T1000 (cell line): ENCODE results near the gene FALEC.

Source experiments
- DNase-seq: peaks from one replicate; lab custom pipeline; 2025; ENCODE audit warnings: mixed read lengths; lab: John Stamatoyannopoulos, UW

FALEC gene

GRCh38 chr1:150515328-150516049, at the start of gene FALEC:
Gene FALEC (plus strand): TSS chr1:150515752.
- peak; percentile 97 for DNase-seq

GRCh38 chr1:150466964-150467363, 48.6 kb upstream of the FALEC start:
- no peak for DNase-seq

- DNase-seq, result no peak
Observed at GRCh38 chr1:150469291-150469690, 46.3 kb upstream of the FALEC start.

DNA sequence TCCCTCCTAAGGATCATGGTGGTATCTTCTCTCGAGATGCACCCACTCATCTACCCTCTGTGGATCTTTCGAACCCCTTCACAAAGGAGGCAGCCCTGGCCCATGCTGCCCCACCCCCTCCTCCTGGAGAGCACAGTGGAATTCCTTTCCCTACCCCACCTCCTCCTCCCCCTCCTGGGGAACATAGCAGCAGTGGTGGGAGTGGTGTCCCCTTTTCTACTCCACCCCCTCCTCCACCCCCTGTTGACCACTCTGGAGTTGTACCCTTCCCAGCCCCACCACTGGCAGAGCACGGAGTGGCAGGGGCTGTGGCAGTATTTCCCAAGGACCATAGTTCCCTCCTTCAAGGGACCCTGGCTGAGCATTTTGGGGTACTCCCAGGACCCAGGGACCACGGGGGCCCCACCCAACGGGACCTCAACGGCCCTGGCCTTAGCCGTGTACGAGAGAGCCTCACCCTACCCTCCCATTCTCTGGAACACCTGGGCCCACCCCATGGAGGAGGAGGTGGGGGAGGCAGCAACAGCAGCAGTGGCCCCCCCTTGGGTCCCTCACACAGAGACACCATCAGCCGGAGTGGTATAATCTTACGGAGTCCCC, 42.9 kb upstream of the FALEC start:
- no peak for DNase-seq

DNA sequence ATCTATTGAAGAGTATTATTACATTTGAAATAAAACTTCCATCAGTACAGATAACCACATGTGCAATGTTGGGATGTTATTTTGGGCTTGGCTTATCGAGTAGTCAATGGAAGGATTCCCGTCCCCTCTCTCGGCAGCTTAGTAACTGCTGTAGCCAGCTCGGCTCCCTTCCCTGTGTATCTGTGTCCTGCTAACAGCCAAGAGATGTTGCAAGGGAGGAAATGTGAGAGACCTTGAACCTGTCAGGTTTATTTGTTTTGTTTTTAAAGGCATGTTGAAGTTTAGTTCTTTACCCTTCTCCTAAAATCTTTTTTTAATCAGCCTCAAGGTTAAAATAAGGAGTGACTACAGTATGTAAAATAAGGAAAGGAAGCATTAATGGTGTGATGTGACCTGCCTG, 41.9 kb upstream of the FALEC start:
- no peak for DNase-seq

GRCh38 chr1:150474869-150475268, 40.7 kb upstream of the FALEC start:
- no peak for DNase-seq

DNA sequence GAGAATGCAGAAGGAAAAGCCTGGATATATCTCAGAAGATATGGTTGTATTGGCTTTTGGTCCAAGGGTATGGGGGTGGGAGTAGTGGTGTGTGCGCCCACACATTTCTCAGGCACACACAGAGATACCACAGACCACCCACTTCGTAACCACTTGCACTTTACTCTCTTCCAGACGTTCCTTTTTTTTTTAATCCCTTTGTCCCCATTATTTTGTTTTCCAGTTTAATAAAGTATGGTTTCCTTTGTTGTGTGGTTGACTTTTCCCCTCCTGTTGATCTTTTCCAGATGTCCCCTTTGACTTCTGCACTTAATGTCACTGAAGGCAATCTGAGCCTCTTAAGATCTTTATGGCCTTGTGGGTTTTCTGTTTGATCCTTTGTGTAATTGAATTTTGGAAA, 38.8 kb upstream of the FALEC start:
- no peak for DNase-seq

GRCh38 chr1:150477320-150477719, 38.2 kb upstream of the FALEC start:
- no peak for DNase-seq

GRCh38 chr1:150477733-150478132, 37.8 kb upstream of the FALEC start:
- DNase-seq, result no peak

DNA sequence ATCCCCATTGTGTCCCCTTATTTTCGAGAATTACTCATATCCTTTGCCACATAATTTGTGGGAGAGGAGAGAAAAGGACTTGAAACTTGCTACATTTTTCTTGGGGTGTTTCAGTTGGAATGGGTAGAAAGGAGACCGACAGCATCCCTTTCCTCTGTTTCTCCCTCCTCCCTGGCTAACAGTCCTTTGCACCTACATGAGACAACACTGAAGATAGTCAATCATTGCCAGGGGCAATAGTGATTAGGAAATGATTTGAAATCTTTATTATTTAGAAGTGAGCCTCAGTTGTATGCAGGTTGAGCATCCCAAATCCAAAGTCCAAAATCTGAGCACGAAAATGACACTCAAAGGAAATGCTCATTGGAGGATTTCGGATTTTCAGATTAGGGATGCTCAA, 36.2 kb upstream of the FALEC start:
- DNase-seq, result no peak

DNA sequence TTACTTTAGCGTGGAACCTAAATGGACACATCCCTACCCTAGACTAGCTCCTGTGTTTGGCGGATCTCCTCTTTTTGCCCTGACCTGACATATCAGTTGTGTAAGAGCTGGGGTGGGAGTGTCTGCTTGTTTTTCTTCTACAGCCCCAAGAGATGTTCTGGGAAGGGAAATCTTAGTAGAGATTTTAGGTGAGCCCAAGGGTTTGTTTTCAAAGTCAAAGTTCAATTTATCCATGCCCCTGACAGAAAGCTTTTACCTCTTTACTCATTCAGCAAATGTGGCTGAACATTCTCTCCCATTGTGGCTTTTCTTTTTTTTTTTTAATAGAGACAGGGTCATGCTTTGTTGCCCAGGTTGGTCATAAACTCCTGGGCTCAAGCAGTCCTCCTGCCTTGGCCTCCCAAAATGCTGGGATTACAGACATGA, 35.6 kb upstream of the FALEC start:
- no peak for DNase-seq

GRCh38 chr1:150484431-150484830, 31.1 kb upstream of the FALEC start:
- DNase-seq, result no peak

DNA sequence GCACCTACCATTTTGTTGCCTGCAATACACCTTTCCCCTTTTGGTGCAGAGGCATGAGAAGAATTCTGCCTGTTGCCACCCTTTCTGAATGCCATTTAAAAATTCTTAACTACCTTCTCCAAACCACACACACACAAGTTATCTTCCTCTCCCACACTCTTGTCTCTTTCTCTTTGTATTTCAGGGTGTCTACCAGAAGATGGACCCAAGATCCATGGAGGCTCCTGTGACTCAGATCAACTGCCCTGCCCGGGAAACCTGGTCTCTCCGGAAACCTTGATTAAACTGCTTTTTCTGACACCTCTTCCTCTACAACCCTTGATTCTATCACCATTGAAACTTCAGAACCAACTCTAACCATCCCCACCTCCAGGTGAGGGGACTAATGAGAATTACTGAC, 30.7 kb upstream of the FALEC start:
- DNase-seq, result no peak

GRCh38 chr1:150486966-150487762, 28.4 kb upstream of the FALEC start, which contains the start of gene TARS2:
Gene TARS2 (plus strand): TSS chr1:150487419. CDS start chr1:150487451, 32 bp downstream.
- DNase-seq, result peak; percentile 98

DNA sequence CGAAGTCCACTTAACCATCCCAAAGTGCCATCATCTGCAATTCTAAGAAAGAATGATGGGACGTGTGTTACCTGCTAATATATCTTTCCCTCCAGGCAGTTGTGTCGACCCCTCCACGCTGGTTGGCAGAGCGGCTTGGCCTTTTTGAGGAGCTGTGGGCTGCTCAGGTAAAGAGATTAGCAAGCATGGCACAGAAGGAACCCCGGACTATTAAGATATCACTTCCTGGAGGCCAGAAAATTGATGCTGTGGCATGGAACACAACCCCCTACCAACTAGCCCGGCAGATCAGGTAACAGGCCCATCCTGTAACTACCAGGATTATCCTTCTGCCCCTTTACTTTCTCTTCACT, 27.8 kb upstream of the FALEC start:
- no peak for DNase-seq

DNA sequence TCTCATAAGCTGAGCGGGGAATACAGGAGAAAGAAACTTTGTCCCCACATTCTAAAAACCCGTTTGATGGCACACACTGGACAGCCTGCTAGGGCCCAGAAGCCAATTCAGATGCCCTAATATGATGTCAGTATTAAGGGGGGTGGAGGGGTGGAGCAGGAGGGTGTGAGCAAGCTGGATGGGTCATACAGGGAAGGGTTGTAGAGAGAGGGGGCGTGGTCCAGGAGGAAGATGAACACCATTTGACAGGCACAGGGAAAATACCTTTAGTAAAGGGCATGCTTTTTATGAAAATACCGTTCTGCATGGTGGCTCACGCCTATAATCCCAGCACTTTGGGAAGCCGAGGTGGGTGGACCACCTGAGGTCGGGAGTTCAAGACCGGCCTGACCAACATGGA, 22.4 kb upstream of the FALEC start:
- no peak for DNase-seq

DNA sequence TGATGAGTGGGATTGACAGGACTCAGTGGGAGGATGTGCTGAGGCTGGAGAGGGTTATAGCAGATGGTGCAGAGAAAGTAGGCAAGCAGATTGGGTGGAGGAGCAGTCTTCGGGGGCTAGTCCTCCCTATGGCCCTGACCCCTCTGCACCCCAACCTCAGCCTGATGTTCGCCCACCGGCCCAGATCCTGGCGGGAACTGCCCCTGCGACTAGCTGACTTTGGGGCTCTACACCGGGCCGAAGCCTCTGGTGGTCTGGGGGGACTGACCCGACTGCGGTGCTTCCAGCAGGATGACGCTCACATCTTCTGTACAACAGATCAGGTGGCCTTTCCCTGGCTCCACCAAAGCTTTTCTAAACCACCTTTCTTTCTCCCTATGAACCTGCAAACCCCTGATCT, 17.2 kb upstream of the FALEC start:
- no peak for DNase-seq

DNA sequence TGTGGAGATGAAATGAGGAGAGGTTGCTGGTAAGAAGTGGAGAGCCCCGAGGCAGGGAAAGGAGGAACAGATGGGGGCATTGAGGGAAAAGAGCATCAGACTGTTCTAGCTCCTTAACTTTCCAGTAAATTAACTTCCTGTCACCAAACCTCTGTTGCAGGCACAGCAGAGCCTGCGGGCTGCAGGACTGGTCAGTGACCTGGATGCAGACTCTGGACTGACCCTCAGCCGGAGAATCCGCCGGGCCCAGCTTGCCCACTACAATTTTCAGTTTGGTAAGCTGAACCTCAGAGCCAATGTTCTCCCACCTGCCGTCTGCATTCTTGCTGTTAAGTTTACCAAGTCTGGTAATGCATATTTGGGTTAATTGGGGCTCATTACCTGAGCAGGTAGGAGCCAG, 10.1 kb upstream of the FALEC start:
- DNase-seq, result no peak

GRCh38 chr1:150507912-150508864, 7.4 kb upstream of the FALEC start, which contains the start of gene ECM1:
Gene ECM1 (plus strand): TSS chr1:150508109. CDS start chr1:150508210, 101 bp downstream.
- peak; percentile 27 for DNase-seq

- DNase-seq, result no peak
Observed at GRCh38 chr1:150508982-150509381, 6.6 kb upstream of the FALEC start.

- no peak for DNase-seq
Observed at GRCh38 chr1:150511551-150511950, 4.0 kb upstream of the FALEC start.
